Suprapubic skin (tissue), 4 donors: ENCODE measurements around the gene OTOF. TPM values are rescaled to one million over a fixed set of nuclear protein-coding genes. Genes with fewer than 3 reads are reported as not detected.
"Not testable (repeated sequence)": the region's sequence is repeated elsewhere in the genome, so short reads cannot be mapped to it uniquely, and the experiment has no call there.

Experiments used
- DNase-seq, 2 donors: peaks; one replicate each; pipeline ENCODE4 v3.0.0-alpha.2; 2019; ENCODE audit warnings: low spot score in 2 of 2
- H3K27ac ChIP-seq: fragments of 200-600 bp; sonication (generic); one replicate; pipeline ENCODE4 v1.5.1; 2019
- H3K27me3 ChIP-seq: fragments of 200-600 bp; sonication (generic); one replicate; pipeline ENCODE4 v1.5.1; 2019
- H3K36me3 ChIP-seq: fragments of 200-600 bp; sonication (generic); one replicate; pipeline ENCODE4 v1.5.1; 2019
- H3K4me1 ChIP-seq: fragments of 200-600 bp; sonication (generic); one replicate; pipeline ENCODE4 v1.5.1; 2019
- H3K4me3 ChIP-seq: fragments of 200-600 bp; sonication (generic); one replicate; pipeline ENCODE4 v1.5.1; 2019; ENCODE audit warnings: mild to moderate bottlenecking
- H3K9me3 ChIP-seq: fragments of 200-600 bp; sonication (generic); one replicate; pipeline ENCODE4 v1.5.1; 2019
- EP300 ChIP-seq: sonication (generic); formaldehyde crosslinking; IDR thresholded peaks from one replicate; pipeline ENCODE4 v1.6.1; 2017; ENCODE audit warnings: antibody characterized with exemption
- POLR2A ChIP-seq, 2 donors: fragments of 450-650 bp; IDR thresholded peaks; one replicate each; pipeline ENCODE4 v1.6.1; 2017; ENCODE audit warnings: antibody characterized with exemption in 2 of 2, mild to moderate bottlenecking in 2 of 2, moderate library complexity in 2 of 2
- POLR2AphosphoS5 ChIP-seq, 3 donors: sonication (generic); formaldehyde crosslinking; IDR thresholded peaks; one replicate each; pipeline ENCODE4 v1.6.1; 2017; ENCODE audit warnings: antibody characterized with exemption in 3 of 3
- WGBS: methylation state at CpG from one replicate; pipeline ENCODE4 v1.1.5; 2018; 5-methylcytosine and 5-hydroxymethylcytosine counted together
- total RNA-seq, 4 donors: library from RNA; depleted of rRNA; stranded (reverse); fragments of >200 nt; gene quantifications; one replicate each; pipeline ENCODE4 v1.1.0, GENCODE V29; 2016
- TF ChIP-seq, protein P1 (sequence below), 2 donors: fragments of 200-600 bp in 1 of 2; fragments of 450-650 bp in 1 of 2; sonication (generic) in 1 of 2; IDR thresholded peaks; one replicate each; pipeline ENCODE4 v1.5.1; 2016 to 2019; ENCODE audit warnings: antibody characterized with exemption in 2 of 2, mild to moderate bottlenecking in 1 of 2, moderate library complexity in 1 of 2

Gene OTOF
- total RNA-seq, 4 donors from 2014 or later, result 0.16 to 0.39 (median 0.17) TPM; not detected in 1

DNA sequence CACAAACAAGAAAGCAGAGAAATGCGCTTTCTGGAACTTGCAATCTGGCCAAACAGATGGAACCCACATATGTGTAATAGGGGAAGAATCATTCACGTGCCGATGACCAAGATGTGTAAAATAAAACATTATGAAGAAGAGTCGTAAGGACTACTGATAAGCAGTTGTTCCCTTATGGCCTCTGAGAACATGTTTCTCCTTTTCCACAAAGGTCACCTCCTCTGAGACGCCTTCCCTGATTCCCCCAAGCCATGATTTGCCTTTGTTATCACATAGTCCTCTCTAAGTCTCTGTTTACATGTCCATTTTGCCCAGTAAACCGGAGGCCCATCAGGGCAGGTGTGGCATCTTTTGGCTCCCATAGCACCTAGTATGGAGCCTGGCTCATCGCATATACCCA lies 8.0 kb downstream of the OTOF start:
- Histone ChIP-seq H3K4me1 (no peaks in the 10 kb centered on the region), H3K27ac (no peak overlapping the region), H3K9me3 (peaks cover 5% of the 10 kb centered on the region), H3K36me3 (no peaks in the 10 kb centered on the region), H3K27me3 (no peaks in the 10 kb centered on the region), H3K4me3 (no peak overlapping the region)
- TF ChIP-seq, protein P1, sequence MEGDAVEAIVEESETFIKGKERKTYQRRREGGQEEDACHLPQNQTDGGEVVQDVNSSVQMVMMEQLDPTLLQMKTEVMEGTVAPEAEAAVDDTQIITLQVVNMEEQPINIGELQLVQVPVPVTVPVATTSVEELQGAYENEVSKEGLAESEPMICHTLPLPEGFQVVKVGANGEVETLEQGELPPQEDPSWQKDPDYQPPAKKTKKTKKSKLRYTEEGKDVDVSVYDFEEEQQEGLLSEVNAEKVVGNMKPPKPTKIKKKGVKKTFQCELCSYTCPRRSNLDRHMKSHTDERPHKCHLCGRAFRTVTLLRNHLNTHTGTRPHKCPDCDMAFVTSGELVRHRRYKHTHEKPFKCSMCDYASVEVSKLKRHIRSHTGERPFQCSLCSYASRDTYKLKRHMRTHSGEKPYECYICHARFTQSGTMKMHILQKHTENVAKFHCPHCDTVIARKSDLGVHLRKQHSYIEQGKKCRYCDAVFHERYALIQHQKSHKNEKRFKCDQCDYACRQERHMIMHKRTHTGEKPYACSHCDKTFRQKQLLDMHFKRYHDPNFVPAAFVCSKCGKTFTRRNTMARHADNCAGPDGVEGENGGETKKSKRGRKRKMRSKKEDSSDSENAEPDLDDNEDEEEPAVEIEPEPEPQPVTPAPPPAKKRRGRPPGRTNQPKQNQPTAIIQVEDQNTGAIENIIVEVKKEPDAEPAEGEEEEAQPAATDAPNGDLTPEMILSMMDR (IDR thresholded peaks at IDR 0.05), result no peak
- no peak for TF ChIP-seq POLR2A (IDR thresholded peaks at IDR 0.05)
- no peak for TF ChIP-seq EP300
- TF ChIP-seq POLR2AphosphoS5 (IDR thresholded peaks at IDR 0.05), result no peak
- 86% methylated on average over 7 of the region's 7 CpGs for WGBS
- DNase-seq, result no peak

DNA sequence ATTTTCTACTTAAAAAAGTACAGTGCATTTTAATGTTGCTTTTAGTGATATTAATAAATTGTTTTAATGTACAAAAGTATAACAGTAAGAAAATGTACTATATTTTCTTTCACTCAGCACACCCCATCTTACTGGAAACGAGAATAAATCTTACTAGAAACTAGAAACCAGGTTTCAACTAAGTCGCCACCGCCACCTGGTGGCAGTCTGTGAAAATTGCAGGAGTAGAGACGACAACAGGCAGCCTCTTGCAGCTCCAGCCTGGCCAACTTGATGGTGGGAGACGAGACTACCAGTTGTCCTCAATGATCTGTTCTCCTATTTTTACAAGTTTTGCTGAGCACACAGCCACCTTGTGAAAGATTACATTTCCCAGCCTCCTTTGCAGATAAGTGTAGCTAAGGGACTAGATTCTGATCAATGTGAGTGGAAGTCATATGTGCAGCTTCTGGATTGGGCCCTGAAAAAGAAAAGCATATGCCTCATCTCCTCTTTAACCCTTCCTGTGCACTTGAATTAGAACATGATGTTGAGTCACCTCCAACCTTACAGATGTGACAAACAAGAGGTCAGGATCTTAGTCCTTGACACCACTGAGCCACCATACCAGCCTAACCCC lies 8.7 kb downstream of the OTOF start:
- H3K27ac ChIP-seq, result no peak overlapping the region
- WGBS, result 20% methylated on average over 5 of the region's 5 CpGs
- no peaks in the 10 kb centered on the region for H3K4me1 ChIP-seq
- peaks cover 5% of the 10 kb centered on the region for H3K9me3 ChIP-seq
- H3K36me3 ChIP-seq, result no peaks in the 10 kb centered on the region
- TF ChIP-seq EP300, result no peak
- TF ChIP-seq, protein P1 (IDR thresholded peaks at IDR 0.05), result peak; percentile 21 to 34
- H3K27me3 ChIP-seq, result no peaks in the 10 kb centered on the region
- no peak for DNase-seq
- no peak overlapping the region for H3K4me3 ChIP-seq

DNA sequence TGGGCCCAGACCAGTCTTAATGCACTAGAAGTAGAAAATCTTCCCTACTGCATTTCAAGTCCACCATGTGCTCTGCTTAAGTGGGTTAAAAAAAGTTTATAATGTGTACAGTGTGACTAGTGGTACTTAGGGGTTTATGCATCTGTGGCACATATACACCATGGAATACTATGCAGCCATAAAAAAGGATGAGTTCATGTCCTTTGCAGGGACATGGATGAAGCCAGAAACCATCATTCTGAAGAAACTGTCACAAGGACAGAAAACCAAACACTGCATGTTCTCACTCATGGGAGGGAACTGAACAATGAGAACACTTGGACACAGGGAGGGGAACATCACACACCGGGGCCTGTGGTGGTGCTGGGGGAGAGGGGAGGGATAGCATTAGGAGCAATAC lies 9.4 kb downstream of the OTOF start:
- not testable (repeated sequence) for DNase-seq, H3K4me3 ChIP-seq, H3K4me1 ChIP-seq, H3K27ac ChIP-seq, H3K36me3 ChIP-seq, H3K27me3 ChIP-seq, H3K9me3 ChIP-seq
- WGBS, result 89% methylated on average over 1 of the region's 1 CpG

DNA sequence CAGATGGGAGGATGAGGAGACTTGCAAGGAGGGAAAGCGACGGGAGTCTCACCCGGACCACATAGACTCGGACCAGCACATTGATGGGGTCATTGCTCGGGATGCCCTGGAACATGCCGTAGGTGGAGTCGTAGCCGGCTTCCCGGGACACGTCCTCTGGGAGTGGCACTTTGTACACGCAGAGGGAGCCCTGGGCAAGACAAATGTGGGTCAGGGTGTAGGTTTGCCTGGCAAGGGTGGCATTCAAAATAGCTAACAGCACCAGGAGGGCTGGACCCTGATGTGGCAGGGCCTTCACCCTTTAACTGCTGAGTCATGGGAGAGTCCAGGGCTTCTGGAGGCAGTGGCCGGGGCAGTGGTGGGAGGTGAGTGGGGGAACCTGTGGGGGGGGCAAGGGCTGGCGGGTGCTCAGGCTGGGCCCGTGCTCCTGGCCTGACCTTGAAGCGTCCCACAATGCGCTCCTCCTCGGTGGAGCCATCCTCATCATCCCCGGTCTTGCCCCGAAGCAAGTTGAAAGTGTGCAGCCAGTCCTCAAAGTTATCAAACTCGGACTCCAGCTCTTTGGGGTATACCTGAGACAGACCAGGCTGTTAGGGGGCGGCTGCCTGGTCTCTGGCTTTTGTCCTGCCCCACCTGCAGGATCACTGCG lies 11.1 kb downstream of the OTOF start:
- DNase-seq, result no peak
- WGBS, result 80% methylated on average over 13 of the region's 22 CpGs
- peaks cover 5% of the 10 kb centered on the region for H3K9me3 ChIP-seq
- no peaks in the 10 kb centered on the region for H3K27me3 ChIP-seq
- H3K36me3 ChIP-seq, result no peaks in the 10 kb centered on the region
- no peak overlapping the region for H3K27ac ChIP-seq
- no peak overlapping the region for H3K4me3 ChIP-seq
- H3K4me1 ChIP-seq, result peaks cover 3% of the 10 kb centered on the region
- no peak for TF ChIP-seq EP300
- TF ChIP-seq POLR2AphosphoS5 (IDR thresholded peaks at IDR 0.05), result no peak
- no peak for TF ChIP-seq POLR2A (IDR thresholded peaks at IDR 0.05)
- TF ChIP-seq, protein P1 (IDR thresholded peaks at IDR 0.05), result no peak

DNA sequence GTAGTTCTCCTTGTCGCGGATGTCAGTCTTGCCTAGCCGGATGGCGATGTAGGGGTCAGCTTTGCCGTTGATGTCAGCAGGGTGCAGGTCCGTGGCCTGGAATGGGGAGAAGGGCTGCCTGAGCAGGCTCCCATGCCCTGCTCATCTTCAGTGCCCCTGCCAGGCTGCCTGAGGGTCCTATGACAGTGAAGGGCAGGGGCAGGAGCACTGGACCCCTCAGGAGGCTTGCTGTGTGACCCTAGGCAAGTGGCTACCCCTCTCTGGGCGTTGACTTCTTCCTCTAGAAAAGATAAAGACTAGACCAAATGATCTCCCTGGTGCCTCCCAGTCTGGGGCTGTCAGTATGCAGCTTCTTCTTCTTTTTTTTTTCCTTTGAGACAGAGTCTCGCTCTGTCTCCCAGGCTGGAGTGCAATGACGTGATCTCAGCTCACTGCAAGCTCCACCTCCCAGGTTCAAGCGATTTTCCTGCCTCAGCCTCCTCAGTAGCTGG lies 11.9 kb downstream of the OTOF start:
- H3K4me1 ChIP-seq, result peaks cover 3% of the 10 kb centered on the region
- peak in 1 of 2 donors; percentile 40 for DNase-seq
- 80% methylated on average over 10 of the region's 10 CpGs for WGBS
- H3K27me3 ChIP-seq, result no peaks in the 10 kb centered on the region
- no peak for TF ChIP-seq EP300
- TF ChIP-seq, protein P1 (IDR thresholded peaks at IDR 0.05), result no peak
- TF ChIP-seq POLR2AphosphoS5 (IDR thresholded peaks at IDR 0.05), result no peak
- TF ChIP-seq POLR2A (IDR thresholded peaks at IDR 0.05), result no peak
- no peaks in the 10 kb centered on the region for H3K36me3 ChIP-seq
- no peak overlapping the region for H3K4me3 ChIP-seq
- peaks cover 5% of the 10 kb centered on the region for H3K9me3 ChIP-seq
- no peak overlapping the region for H3K27ac ChIP-seq
